ENCODE data around the gene GATA1. TPM values are rescaled to one million over a fixed set of nuclear protein-coding genes. Genes with fewer than 3 reads are reported as not detected.

GATA1 gene
- not detected in 5 replicates for total RNA-seq (2022; extraction: Qiagen RNA extraction)

DNA sequence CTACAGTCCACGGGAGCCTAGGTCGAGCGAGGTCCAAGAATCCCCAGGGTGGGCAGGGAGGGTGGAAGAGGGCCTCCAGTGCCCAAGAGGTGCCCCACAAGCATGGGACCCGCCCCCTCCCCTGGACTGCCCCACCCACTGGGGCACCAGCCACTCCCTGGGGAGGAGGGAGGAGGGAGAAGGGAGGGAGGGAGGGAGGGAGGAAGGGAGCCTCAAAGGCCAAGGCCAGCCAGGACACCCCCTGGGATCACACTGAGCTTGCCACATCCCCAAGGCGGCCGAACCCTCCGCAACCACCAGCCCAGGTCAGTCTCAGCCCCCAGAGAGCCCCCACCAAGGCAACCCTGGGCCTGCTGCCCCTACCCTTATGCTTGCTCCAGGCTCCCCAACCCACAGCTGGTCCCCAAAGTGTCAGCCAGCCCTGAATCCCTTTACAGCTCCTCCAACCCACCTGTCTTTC is at the start of gene GATA1:
Gene GATA1 (plus strand): TSS at position 250 of the 460 bp plus-strand sequence. CDS start 4,520 bp downstream, outside the sequence.

DNA sequence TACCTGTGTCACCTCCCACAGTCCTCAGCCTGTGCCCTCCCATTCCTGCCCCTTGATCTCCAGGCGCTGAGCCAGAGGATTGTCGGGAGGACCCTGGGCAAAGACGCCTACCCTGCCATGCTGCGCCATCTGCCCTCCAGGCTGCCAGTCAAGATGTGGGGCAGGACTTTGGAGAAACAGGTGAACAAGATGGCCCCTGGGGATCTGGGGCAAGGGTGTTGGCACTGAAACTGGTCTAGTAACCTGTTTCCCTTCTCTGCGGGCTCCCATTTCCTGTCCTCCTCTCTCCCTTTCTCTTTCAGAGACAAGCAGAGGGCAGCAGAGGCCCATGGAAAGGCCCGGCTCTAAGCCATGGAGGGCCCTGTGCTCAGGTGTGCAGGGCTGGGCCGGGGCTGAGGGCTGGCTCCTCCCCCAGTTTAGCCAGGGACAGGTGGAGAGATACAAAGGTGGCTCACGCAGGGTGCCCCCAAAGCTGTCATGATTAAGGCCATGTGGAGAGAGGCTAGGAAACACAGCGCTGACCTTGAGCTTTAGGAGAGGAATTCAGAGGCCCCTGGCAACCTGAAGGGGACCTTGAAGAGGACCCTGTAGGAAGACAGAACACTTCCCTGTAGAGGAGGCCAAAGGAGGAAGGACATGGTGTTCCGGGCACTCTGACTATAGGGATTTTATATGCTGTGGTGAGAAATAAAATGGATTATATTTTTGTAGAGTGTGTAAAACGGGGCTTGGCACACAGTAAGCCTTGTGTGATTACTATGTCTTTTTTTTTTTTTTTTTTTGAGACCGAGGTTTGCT is 24.5 kb upstream of the GATA1 start, which contains the start of gene GLOD5:
Gene GLOD5 (plus strand): TSS at position 74 of the 798 bp plus-strand sequence. CDS start 44 bp downstream, at position 118.

DNA sequence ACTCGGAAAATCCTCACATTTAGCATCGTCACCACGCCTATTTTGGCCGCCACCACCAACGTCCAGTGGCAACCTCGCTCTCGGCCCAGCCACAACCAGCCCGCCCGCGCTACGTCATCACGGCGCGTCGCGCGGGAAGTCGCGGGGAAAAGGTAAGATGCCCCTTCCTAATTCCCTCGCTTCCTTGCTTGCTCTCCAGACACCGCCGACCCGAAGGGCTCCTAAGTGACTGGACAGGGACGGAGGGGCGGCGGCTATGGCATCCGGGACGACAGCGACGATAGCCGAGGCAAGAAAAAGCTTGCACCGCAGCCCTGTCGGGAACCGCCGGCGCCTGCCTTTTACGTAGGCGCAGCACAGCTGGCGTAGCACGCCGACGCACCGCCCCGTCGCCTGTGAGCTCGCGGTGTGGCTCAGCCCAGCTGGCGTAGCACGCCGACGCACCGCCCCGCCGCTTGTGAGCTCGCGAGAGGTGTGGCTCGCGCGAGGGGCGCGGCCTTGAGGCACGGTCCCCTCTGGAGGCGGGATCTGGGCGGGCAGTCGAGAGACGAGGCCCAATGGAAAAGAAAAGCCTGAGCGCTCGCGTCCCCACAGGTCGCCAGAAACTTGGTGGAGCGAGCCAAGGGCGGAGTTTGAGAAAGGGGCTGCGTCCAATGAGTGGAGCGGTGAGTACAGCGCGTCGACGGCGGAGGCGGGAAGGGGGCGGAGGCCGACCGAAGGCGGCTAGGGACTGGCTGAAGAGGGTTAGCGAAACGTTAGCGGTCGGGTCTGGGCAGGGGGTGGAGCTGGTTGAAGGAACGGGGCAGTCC is 15.1 kb downstream of the GATA1 start, which contains the start of gene HDAC6:
Gene HDAC6 (plus strand): TSS at position 788 of the 809 bp plus-strand sequence. CDS start 626 bp downstream, outside the sequence.

DNA sequence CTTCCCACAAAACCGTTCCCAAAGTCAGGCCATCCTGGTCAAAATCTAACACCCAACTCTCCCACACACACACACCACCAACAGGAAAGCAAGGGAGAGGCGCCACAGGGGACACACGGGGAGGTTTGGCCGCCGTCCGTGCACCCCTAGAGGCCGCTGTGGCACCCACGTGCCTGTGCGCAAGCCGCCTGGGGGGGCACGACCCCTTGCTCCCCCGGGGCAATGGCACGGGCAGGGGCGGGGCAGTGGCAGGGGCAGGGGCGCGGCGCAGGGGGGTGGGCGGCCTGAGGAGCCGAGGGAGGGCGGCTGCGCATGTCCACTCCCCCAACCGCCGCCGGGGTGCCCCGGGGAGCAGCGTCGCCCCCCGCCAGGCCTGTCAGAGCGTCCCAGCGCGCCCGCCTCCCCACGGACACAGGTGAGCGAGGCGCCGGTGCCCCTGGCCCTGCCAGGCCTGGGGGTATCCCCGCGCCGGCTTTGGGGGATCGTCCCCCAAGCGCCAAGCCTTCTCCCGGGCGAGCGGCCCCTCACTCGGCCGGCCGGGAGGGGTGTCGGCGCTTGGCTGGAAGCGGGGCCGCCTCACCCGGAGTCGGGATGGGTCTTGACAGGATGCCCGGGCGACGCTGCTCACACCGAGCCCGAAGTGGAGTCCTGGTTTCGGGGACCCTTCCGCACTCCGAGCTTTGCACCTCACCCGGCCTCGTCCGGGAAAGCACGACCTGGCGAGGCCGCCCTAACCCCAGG is 39.9 kb downstream of the GATA1 start, which contains the start of gene ERAS:
Gene ERAS (plus strand): TSS at position 379 of the 741 bp plus-strand sequence. CDS start 2,611 bp downstream, outside the sequence.

DNA sequence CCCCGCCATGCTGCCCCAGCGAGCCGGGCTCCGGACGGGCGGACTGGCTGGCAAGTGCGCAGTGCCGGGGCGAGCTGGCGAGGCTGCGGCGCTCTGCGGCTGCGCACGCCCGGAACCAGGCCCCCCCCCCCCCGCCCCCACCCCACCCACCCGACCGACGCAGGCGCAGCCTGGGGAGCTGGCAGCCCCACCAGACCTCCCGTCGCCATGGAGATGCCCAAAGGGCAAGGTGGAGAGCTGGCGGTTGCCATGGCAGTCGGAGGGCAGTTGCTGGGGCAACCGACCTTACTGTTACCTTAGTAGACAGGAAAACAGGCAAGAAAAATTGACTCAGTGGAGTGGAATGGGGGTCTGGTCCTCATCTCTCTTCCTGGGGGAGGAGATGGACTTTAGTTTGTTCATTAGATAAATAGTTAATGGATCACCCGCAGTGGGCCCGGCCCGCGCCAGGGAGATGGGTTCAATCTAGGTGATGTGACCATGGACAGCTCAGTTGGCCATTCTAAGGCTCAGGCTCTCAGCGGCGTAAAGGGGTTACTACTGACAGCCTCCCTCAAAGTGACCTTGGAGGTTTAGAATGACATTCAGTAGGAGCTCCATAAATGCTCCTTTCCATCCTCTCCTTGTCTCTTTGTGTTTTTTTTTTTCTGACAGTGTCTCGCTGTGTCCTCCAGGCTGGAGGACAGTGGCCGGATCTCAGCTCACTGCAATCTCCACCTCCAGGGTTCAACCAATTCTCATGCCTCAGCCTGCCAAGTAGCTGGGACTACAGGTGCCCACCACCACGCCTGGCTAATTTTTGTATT is 49.3 kb downstream of the GATA1 start, which contains the start of gene PCSK1N:
Gene PCSK1N (minus strand): TSS at position 87 of the 806 bp plus-strand sequence. CDS start 78 bp downstream, at position 9.

Other genes with a start within 250 kb of the GATA1 start
- 11.0 to 14.9 TPM (median 13.3 TPM) in 5 replicates for gene TBC1D25, start 246.9 kb upstream of the GATA1 start, total RNA-seq (2022; extraction: Qiagen RNA extraction)
- gene RBM3, start 212.1 kb upstream of the GATA1 start, total RNA-seq (2022; extraction: Qiagen RNA extraction), result 309 to 586 TPM (median 363 TPM) in 5 replicates
- gene WDR13, start 189.1 kb upstream of the GATA1 start, total RNA-seq (2022; extraction: Qiagen RNA extraction), result 60.8 to 87.8 TPM (median 79.6 TPM) in 5 replicates
- gene WAS, start 102.8 kb upstream of the GATA1 start, total RNA-seq (2022; extraction: Qiagen RNA extraction), result 0.30 to 0.42 TPM (median 0.36 TPM) in 4 of 5 replicates, not detected in the other
- 20.5 to 25.3 TPM (median 24.6 TPM) in 5 replicates for gene SUV39H1, start 89.9 kb upstream of the GATA1 start, total RNA-seq (2022; extraction: Qiagen RNA extraction)
- not detected in 5 replicates for gene GLOD5, start 24.8 kb upstream of the GATA1 start, total RNA-seq (2022; extraction: Qiagen RNA extraction)
- gene HDAC6, start 15.5 kb downstream of the GATA1 start, total RNA-seq (2022; extraction: Qiagen RNA extraction), result 22.4 to 35.6 TPM (median 31.8 TPM) in 5 replicates
- 0.06 to 0.15 TPM (median 0.07 TPM) in 3 of 5 replicates, not detected in the others for gene ERAS, start 39.9 kb downstream of the GATA1 start, total RNA-seq (2022; extraction: Qiagen RNA extraction)
- 16.0 to 47.0 TPM (median 40.7 TPM) in 5 replicates for gene PCSK1N, start 49.0 kb downstream of the GATA1 start, total RNA-seq (2022; extraction: Qiagen RNA extraction)
- 81.1 to 95.0 TPM (median 85.5 TPM) in 5 replicates for gene TIMM17B, start 111.2 kb downstream of the GATA1 start, total RNA-seq (2022; extraction: Qiagen RNA extraction)
- gene PQBP1, start 111.3 kb downstream of the GATA1 start, total RNA-seq (2022; extraction: Qiagen RNA extraction), result 87.2 to 99.0 TPM (median 91.6 TPM) in 5 replicates
- 51.3 to 61.5 TPM (median 59.4 TPM) in 5 replicates for gene SLC35A2, start 125.1 kb downstream of the GATA1 start, total RNA-seq (2022; extraction: Qiagen RNA extraction)
- 8.3 to 8.8 TPM (median 8.5 TPM) in 5 replicates for gene PIM2, start 132.4 kb downstream of the GATA1 start, total RNA-seq (2022; extraction: Qiagen RNA extraction)
- gene OTUD5, start 171.0 kb downstream of the GATA1 start, total RNA-seq (2022; extraction: Qiagen RNA extraction), result 53.3 to 70.2 TPM (median 68.2 TPM) in 5 replicates
- gene KCND1, start 185.3 kb downstream of the GATA1 start, total RNA-seq (2022; extraction: Qiagen RNA extraction), result 0.70 to 1.4 TPM (median 1.1 TPM) in 5 replicates
- 13.5 to 20.9 TPM (median 20.5 TPM) in 5 replicates for gene GRIPAP1, start 215.7 kb downstream of the GATA1 start, total RNA-seq (2022; extraction: Qiagen RNA extraction)